HepG2 (cell line): Measurements from ENCODE around the gene LY6G5B. TPM values are rescaled to one million over a fixed set of nuclear protein-coding genes. Genes with fewer than 3 reads are reported as not detected.

ENCODE experiments used
- ATAC-seq: fragments of 200-7000 bp; cut with Tn5 transposase; 3 replicates; pipeline ENCODE4 v1.9.1; 2020; ENCODE audit warnings: mild to moderate bottlenecking, moderate library complexity
- BruUV-seq: library from RNA; stranded (reverse); fragments of 400-500 nt; replicated peaks from 2 replicates; lab custom pipeline; 2021; lab: Mats Ljungman, UMichigan
- CTCF ChIA-PET: fragments of 300-600 bp; formaldehyde crosslinking; extraction: SDS; loops from one replicate; lab custom pipeline; 2021; ENCODE audit warnings: low total read pairs, inconsistent platforms, low intra/inter-chr PET ratio; lab: Yijun Ruan, JAX
- POLR2A ChIA-PET: fragments of 350-600 bp; sonication (Branson Sonifier 250); formaldehyde crosslinking; loops from one replicate; lab custom pipeline; 2020; ENCODE audit warnings: antibody characterized with exemption, inconsistent platforms; lab: Yijun Ruan, JAX
- DNase-seq: peaks from one replicate; pipeline ENCODE4 v3.0.0-alpha.2; 2015; ENCODE audit warnings: low spot score
- FAIRE-seq: peaks from 3 replicates; lab custom pipeline; 2011; peaks lifted over from hg19 to GRCh38; lab: Jason Lieb, UNC
- H2AFZ ChIP-seq: one replicate; pipeline ENCODE4 v1.6.1; 2011; ENCODE audit warnings: low read length, inconsistent platforms
- H3K27ac ChIP-seq: fragments of 300-600 bp; 3 replicates; pipeline ENCODE4 v1.8.0; 2011; ENCODE audit warnings: mixed run types, mild to moderate bottlenecking, mixed read lengths, low read length, inconsistent platforms; ENCODE audit not compliant: insufficient read depth; ENCODE audit errors: extremely low read length
- H3K27me3 ChIP-seq, 2 experiments: fragments of 200-600 bp in 1 of 2; 2 replicates in 1 of 2; 3 replicates in 1 of 2; pipeline versions ENCODE4 v1.6.0 to v1.8.0; 2011; ENCODE audit warnings: low read length in 2 of 2, mild to moderate bottlenecking in 2 of 2, moderate library complexity in 2 of 2, inconsistent platforms in 1 of 2; ENCODE audit not compliant: insufficient read depth in 2 of 2, control insufficient read depth in 1 of 2
- H3K36me3 ChIP-seq, 2 experiments: fragments of 200-600 bp in 1 of 2; replicated peaks in 1 of 2; 2 replicates in 1 of 2; 3 replicates in 1 of 2; pipeline versions ENCODE4 v1.5.1 to v1.8.0; 2011; ENCODE audit warnings: low read length in 2 of 2, inconsistent platforms in 1 of 2; ENCODE audit not compliant: insufficient read depth in 2 of 2, control insufficient read depth in 1 of 2
- H3K4me1 ChIP-seq: 2 replicates; pipeline ENCODE4 v1.5.1; 2012; ENCODE audit warnings: low read length, inconsistent platforms; ENCODE audit not compliant: insufficient read depth
- H3K4me2 ChIP-seq: 2 replicates; pipeline ENCODE4 v1.6.0; 2011; ENCODE audit warnings: low read depth, low read length, inconsistent platforms
- H3K4me3 ChIP-seq, 3 experiments: fragments of 200-600 bp in 1 of 3; sonication (generic), shearing (Covaris generic) in 1 of 3; replicated peaks in 1 of 3; 2 replicates each; pipeline ENCODE4 v1.5.1; 2011 to 2016; ENCODE audit warnings: low read length in 3 of 3, inconsistent platforms in 2 of 3, low read depth in 2 of 3, mild to moderate bottlenecking in 2 of 3, control low read depth in 1 of 3, mixed read lengths in 1 of 3; ENCODE audit not compliant: insufficient read depth in 1 of 3
- H3K79me2 ChIP-seq: one replicate; pipeline ENCODE4 v1.6.1; 2011; ENCODE audit warnings: low read length, inconsistent platforms; ENCODE audit not compliant: insufficient read depth
- H3K9ac ChIP-seq: 2 replicates; pipeline ENCODE4 v1.6.0; 2011; ENCODE audit warnings: mild to moderate bottlenecking, low read depth, low read length, inconsistent platforms; ENCODE audit not compliant: insufficient read depth
- H3K9me3 ChIP-seq: 2 replicates; pipeline ENCODE4 v1.5.1; 2012; ENCODE audit warnings: mild to moderate bottlenecking, low read length
- H4K20me1 ChIP-seq: 2 replicates; pipeline ENCODE4 v1.6.0; 2011; ENCODE audit warnings: inconsistent platforms, mild to moderate bottlenecking, low read length, moderate library complexity; ENCODE audit not compliant: insufficient read depth
- AHR ChIP-seq: IDR thresholded peaks from 2 replicates; pipeline ENCODE4 v1.6.1; 2018; ENCODE audit warnings: missing genetic modification reagents, missing compliant biosample characterization
- BRD4 ChIP-seq: sonication (generic); formaldehyde crosslinking; IDR thresholded peaks from 2 replicates; pipeline ENCODE4 v1.4.0; 2020; ENCODE audit warnings: missing genetic modification reagents
- DMAP1 ChIP-seq: IDR thresholded peaks from 2 replicates; pipeline ENCODE4 v1.6.1; 2016
- ERF ChIP-seq: IDR thresholded peaks from 2 replicates; pipeline ENCODE4 v1.6.1; 2018; ENCODE audit warnings: missing biosample characterization, missing genetic modification reagents
- EZH2 ChIP-seq: conservative IDR thresholded peaks from 2 replicates; pipeline ENCODE4 v1.6.1; 2012; ENCODE audit warnings: mild to moderate bottlenecking, low read depth, low read length, moderate library complexity
- GATAD1 ChIP-seq: IDR thresholded peaks from 2 replicates; pipeline ENCODE4 v1.6.1; 2016; ENCODE audit warnings: missing genetic modification reagents, missing compliant biosample characterization
- GATAD2A ChIP-seq: IDR thresholded peaks from 2 replicates; pipeline ENCODE4 v1.6.1; 2016
- HNRNPLL ChIP-seq: fragments of 200-400 bp; formaldehyde crosslinking; IDR thresholded peaks from 2 replicates; pipeline ENCODE4 v1.6.1; 2017; ENCODE audit warnings: mild to moderate bottlenecking, low read depth, low read length; ENCODE audit not compliant: poor library complexity, severe bottlenecking
- KDM5B ChIP-seq: sonication (generic); formaldehyde crosslinking; IDR thresholded peaks from 2 replicates; pipeline ENCODE4 v1.4.0; 2020; ENCODE audit warnings: missing genetic modification reagents, mild to moderate bottlenecking, borderline replicate concordance
- KMT2B ChIP-seq: IDR thresholded peaks from 2 replicates; pipeline ENCODE4 v1.6.1; 2016; ENCODE audit warnings: missing genetic modification reagents, missing compliant biosample characterization
- MYNN ChIP-seq: sonication (generic); formaldehyde crosslinking; IDR thresholded peaks from 2 replicates; pipeline ENCODE4 v1.4.0; 2020; ENCODE audit warnings: mild to moderate bottlenecking, low read depth, missing genetic modification reagents
- NRL ChIP-seq: sonication (generic); formaldehyde crosslinking; IDR thresholded peaks from 2 replicates; pipeline ENCODE4 v1.5.0; 2020; ENCODE audit warnings: missing genetic modification reagents, mild to moderate bottlenecking, moderate library complexity, borderline replicate concordance
- RAD21 ChIP-seq: fragments of 450-650 bp; formaldehyde crosslinking; IDR thresholded peaks from 2 replicates; pipeline ENCODE4 v1.5.0; 2020; ENCODE audit warnings: mild to moderate bottlenecking
- RNF2 ChIP-seq: fragments of 450-650 bp; conservative IDR thresholded peaks from 2 replicates; pipeline ENCODE4 v1.6.1; 2016; ENCODE audit warnings: low read depth
- RXRB ChIP-seq: IDR thresholded peaks from 2 replicates; pipeline ENCODE4 v1.6.1; 2016; ENCODE audit warnings: borderline replicate concordance, missing genetic modification reagents, missing compliant biosample characterization
- TP53 ChIP-seq: sonication (generic); formaldehyde crosslinking; conservative IDR thresholded peaks from 2 replicates; pipeline ENCODE4 v1.4.0; 2020; ENCODE audit warnings: missing genetic modification reagents
- YEATS2 ChIP-seq: sonication (generic); formaldehyde crosslinking; IDR thresholded peaks from 2 replicates; pipeline ENCODE4 v1.4.0; 2020; ENCODE audit warnings: missing genetic modification reagents, borderline replicate concordance
- ZNF446 ChIP-seq: sonication (generic); formaldehyde crosslinking; IDR thresholded peaks from 2 replicates; pipeline ENCODE4 v1.5.0; 2020; ENCODE audit warnings: mild to moderate bottlenecking, missing genetic modification reagents
- ZNF792 ChIP-seq: IDR thresholded peaks from 2 replicates; pipeline ENCODE4 v1.6.1; 2016
- WGBS: methylation state at CpG from one replicate; pipeline ENCODE4 v1.1.6; 2017; ENCODE audit warnings: low lambda C conversion rate; 5-methylcytosine and 5-hydroxymethylcytosine counted together
- in situ Hi-C: cut with HindIII; loops from 2 replicates; pipeline ENCODE4 v1.10.0; 2017; ENCODE audit warnings: low pct_unique_long_range_greater_than_20kb; ENCODE audit not compliant: extremely low pct_ligation_motif_present
- intact Hi-C: fragments of 100-400 bp; cut with micrococcal nuclease; formaldehyde crosslinking; loops from one replicate; pipeline ENCODE4 v1.10.0; 2022; ENCODE audit not compliant: unreplicated experiment
- polyA plus RNA-seq, 8 experiments: library from polyadenylated mRNA; depleted of rRNA in 3 of 8; stranded (reverse) in 7 of 8; unstranded in 1 of 8; fragments of >200 nt; fragmentation: Illumina TruSeq in 4 of 8; extraction: Trizol in 4 of 8; gene quantifications; 2 replicates each; pipeline versions ENCODE4 v1.2.1 to v1.2.3, GENCODE V29; 2011 to 2016; ENCODE audit warnings: low read depth in 4 of 8, missing spikeins in 1 of 8, mixed read lengths in 1 of 8; ENCODE audit not compliant: insufficient read depth in 1 of 8
- total RNA-seq, 5 experiments: library from RNA; depleted of rRNA; stranded (reverse); fragments of >200 nt; fragmentation: Illumina TruSeq; extraction: Trizol; gene quantifications; 2 replicates each; pipeline ENCODE4 v1.2.3, GENCODE V29; 2016; ENCODE audit warnings: low read depth in 1 of 5
- TF ChIP-seq, protein P1 (sequence below): IDR thresholded peaks from 2 replicates; pipeline ENCODE4 v1.6.1; 2012; ENCODE audit warnings: inconsistent platforms
- TF ChIP-seq, protein P2 (sequence below): sonication (generic); formaldehyde crosslinking; IDR thresholded peaks from 2 replicates; pipeline ENCODE4 v1.8.0; 2022; ENCODE audit warnings: mild to moderate bottlenecking, missing genetic modification reagents
- TF ChIP-seq, protein P3 (sequence below): sonication (generic); formaldehyde crosslinking; conservative IDR thresholded peaks from 2 replicates; pipeline ENCODE4 v1.5.0; 2020; ENCODE audit warnings: missing genetic modification reagents

The LY6G5B gene
- total and polyA plus RNA-seq, 2 of the 13 experiments (the other 11 are each of a cell fraction or from before 2014, with no cell fraction given), result 7.8 to 15.7 TPM

DNA sequence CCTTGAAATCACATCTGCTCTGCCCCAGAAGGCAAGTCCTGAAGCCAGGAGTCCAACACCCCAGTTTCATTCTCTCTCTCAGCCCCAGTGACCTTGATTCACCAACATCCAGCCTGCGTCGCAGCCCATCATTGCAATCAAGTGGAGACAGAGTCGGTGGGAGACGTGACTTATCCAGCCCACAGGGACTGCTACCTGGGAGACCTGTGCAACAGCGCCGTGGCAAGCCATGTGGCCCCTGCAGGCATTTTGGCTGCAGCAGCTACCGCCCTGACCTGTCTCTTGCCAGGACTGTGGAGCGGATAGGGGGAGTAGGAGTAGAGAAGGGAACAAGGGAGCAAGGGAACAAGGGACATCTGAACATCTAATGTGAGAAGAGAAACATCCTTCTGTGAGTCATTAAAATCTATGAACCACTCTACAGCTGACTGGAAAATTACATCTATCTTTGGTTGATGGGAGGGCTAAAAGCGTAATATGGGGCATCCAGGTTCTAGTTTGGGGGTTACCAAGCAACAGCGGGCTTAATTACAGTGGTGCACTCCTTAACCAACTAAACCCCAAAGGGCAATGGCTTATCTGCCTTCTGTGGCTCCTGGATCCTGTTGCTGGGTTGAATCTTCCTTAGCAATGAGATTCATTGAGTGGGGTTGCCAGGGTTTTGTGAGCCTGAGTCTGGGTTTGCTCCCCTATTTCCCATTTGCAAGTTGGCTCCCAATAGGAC lies 47.9 kb downstream of the LY6G5B start:
- peak; percentile 93 for ATAC-seq
- in situ Hi-C loops, result no loop called here
- peak; percentile 74 for DNase-seq
- intact Hi-C loops, result loop anchor here (5.0 kb wide), 1 partner anchor 35 kb away; the partner anchor contains the start of gene LY6G5C
- Histone ChIP-seq H4K20me1 (no peaks in the 10 kb centered on the region), H3K27ac (no peak overlapping the region), H3K27me3 (peaks cover 6 to 47% of the 10 kb centered on the region in 2 experiments; a peak in 4 of 5 replicates), H3K9ac (no peak overlapping the region), H3K79me2 (no peaks in the 10 kb centered on the region), H3K9me3 (no peaks in the 10 kb centered on the region), H3K4me2 (peak overlapping the region; percentile 52), H3K4me1 (peaks cover 25% of the 10 kb centered on the region), H3K36me3 (no peaks in the 10 kb centered on the region), H3K4me3 (no peak overlapping the region), H2AFZ (no peak overlapping the region)
- no TSS peak for BruUV-seq
- CTCF ChIA-PET, result interaction anchor here (0.9 kb wide), 1 partner anchor 52 kb away, joined by 3 read pairs; no protein-coding TSS in a partner anchor
- POLR2A ChIA-PET, result interaction anchor here (0.8 to 1.6 kb wide), 5 partner anchors 12 to 110 kb away, joined by 3 to 7 read pairs (median 3); partner anchors contain the start of genes ABHD16A, DDAH2, HSPA1B and VWA7
- FAIRE-seq, result peak; percentile 81
- WGBS, result 23% methylated on average over 10 of the region's 10 CpGs
- TF ChIP-seq GATAD2A (CRISPR knock-in tag) (peak; percentile 68), EZH2 (0 out of 2 replicates have a peak, but pooled peaks have one; percentile 45), BRD4 (CRISPR knock-in tag) (no peak), NRL (peak; percentile 52; the same call in 1 of the 2 replicates), HNRNPLL (peak; percentile 27), GATAD1 (peak; percentile 41; the same call in 1 of the 2 replicates), AHR (CRISPR knock-in tag) (peak; percentile 66; the same call in 1 of the 2 replicates), RNF2 (no peak), DMAP1 (CRISPR knock-in tag) (0 out of 2 replicates have a peak, but pooled peaks have one; percentile 47), KMT2B (0 out of 2 replicates have a peak, but pooled peaks have one; percentile 23), RAD21 (CRISPR knock-in tag) (peak; percentile 88), ZNF792 (CRISPR knock-in tag) (0 out of 2 replicates have a peak, but pooled peaks have one; percentile 57), ZNF446 (CRISPR knock-in tag) (no peak), TP53 (no peak), KDM5B (0 out of 2 replicates have a peak, but pooled peaks have one; percentile 8), YEATS2 (CRISPR knock-in tag) (peak; percentile 44; the same call in 1 of the 2 replicates), RXRB (CRISPR knock-in tag) (peak; percentile 30; the same call in 1 of the 2 replicates), ERF (CRISPR knock-in tag) (peak; percentile 58; the same call in 1 of the 2 replicates), MYNN (CRISPR knock-in tag) (0 out of 2 replicates have a peak, but pooled peaks have one; percentile 85)
- TF ChIP-seq, protein P1, sequence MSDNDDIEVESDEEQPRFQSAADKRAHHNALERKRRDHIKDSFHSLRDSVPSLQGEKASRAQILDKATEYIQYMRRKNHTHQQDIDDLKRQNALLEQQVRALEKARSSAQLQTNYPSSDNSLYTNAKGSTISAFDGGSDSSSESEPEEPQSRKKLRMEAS, result peak; percentile 64; the same call in 1 of the 2 replicates
- TF ChIP-seq, protein P2, sequence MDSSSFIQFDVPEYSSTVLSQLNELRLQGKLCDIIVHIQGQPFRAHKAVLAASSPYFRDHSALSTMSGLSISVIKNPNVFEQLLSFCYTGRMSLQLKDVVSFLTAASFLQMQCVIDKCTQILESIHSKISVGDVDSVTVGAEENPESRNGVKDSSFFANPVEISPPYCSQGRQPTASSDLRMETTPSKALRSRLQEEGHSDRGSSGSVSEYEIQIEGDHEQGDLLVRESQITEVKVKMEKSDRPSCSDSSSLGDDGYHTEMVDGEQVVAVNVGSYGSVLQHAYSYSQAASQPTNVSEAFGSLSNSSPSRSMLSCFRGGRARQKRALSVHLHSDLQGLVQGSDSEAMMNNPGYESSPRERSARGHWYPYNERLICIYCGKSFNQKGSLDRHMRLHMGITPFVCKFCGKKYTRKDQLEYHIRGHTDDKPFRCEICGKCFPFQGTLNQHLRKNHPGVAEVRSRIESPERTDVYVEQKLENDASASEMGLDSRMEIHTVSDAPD (CRISPR knock-in tag), result 0 out of 2 replicates have a peak, but pooled peaks have one; percentile 29
- TF ChIP-seq, protein P3, sequence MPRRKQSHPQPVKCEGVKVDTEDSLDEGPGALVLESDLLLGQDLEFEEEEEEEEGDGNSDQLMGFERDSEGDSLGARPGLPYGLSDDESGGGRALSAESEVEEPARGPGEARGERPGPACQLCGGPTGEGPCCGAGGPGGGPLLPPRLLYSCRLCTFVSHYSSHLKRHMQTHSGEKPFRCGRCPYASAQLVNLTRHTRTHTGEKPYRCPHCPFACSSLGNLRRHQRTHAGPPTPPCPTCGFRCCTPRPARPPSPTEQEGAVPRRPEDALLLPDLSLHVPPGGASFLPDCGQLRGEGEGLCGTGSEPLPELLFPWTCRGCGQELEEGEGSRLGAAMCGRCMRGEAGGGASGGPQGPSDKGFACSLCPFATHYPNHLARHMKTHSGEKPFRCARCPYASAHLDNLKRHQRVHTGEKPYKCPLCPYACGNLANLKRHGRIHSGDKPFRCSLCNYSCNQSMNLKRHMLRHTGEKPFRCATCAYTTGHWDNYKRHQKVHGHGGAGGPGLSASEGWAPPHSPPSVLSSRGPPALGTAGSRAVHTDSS (CRISPR knock-in tag), result no peak
